ENCODE data around the gene SCAF8. TPM values are rescaled to one million over a fixed set of nuclear protein-coding genes. Genes with fewer than 3 reads are reported as not detected.
A peak's percentile ranks its signal among the peaks of the same experiment; 100 is the strongest.

SCAF8 gene, protein sequence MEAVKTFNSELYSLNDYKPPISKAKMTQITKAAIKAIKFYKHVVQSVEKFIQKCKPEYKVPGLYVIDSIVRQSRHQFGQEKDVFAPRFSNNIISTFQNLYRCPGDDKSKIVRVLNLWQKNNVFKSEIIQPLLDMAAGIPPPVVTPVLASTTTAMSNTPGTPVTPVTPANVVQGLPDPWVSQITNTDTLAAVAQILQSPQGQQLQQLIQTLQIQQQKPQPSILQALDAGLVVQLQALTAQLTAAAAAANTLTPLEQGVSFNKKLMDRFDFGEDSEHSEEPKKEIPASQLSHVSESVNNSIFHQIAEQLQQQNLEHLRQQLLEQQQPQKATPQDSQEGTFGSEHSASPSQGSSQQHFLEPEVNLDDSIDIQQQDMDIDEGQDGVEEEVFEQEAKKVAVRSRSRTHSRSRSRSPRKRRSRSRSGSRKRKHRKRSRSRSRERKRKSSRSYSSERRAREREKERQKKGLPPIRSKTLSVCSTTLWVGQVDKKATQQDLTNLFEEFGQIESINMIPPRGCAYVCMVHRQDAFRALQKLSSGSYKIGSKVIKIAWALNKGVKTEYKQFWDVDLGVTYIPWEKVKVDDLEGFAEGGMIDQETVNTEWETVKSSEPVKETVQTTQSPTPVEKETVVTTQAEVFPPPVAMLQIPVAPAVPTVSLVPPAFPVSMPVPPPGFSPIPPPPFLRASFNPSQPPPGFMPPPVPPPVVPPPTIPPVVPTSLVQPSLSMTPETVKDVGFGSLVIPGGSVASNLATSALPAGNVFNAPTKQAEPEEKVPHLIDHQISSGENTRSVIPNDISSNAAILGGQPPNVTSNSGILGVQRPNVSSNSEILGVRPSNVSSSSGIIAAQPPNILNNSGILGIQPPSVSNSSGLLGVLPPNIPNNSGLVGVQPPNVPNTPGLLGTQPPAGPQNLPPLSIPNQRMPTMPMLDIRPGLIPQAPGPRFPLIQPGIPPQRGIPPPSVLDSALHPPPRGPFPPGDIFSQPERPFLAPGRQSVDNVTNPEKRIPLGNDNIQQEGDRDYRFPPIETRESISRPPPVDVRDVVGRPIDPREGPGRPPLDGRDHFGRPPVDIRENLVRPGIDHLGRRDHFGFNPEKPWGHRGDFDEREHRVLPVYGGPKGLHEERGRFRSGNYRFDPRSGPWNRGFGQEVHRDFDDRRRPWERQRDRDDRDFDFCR (N-terminal part only)
- 10 to 100 TPM; 35.7 to 36.6 TPM for total RNA-seq

DNA sequence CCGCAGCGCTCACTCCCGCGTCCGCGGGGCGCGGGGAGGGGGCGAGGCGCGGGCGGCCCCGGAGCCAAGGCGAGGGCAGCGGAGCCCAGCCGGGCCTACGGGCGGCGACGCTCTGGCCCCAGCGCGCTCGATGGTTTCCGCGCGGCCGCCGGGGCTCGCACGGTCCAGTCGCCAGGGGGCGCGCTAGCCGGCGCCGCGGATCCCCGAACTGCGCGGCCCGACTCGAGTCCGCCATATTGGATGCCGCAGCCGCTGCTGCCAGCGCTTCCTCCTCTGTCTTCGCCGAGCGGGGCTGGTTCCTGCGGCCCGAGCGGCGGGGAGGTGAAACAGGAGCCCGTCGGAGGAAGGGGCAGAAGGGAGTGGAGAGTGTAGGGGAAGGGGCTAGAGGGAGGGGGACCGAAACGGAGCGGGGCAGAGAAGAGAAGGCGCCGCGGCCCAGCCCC, at the start of gene SCAF8:
SCAF8 (plus strand) TSS at position 234 of the 443 bp plus-strand sequence. CDS start 485 bp downstream, outside the sequence.
- no peaks in the 10 kb centered on the region for H3K27me3 Mint-ChIP-seq (ENCODE audit: low read depth)
- peak within 1 kb of the TSS; percentile 97 for H3K27ac Mint-ChIP-seq
- no peaks in the 10 kb centered on the region for H3K9me3 Mint-ChIP-seq (ENCODE audit: insufficient read depth)
- H3K4me1 Mint-ChIP-seq (ENCODE audit: low read depth), result peaks cover 40% of the 10 kb centered on the region
- peak; percentile 84 for DNase-seq
- POLR2A ChIA-PET, result interaction anchor here (0.6 kb wide), 1 partner anchor 1981 kb away, joined by 3 read pairs; no protein-coding TSS in a partner anchor
- H3K36me3 Mint-ChIP-seq (ENCODE audit: low read depth), result peaks cover 9% of the 10 kb centered on the region
- H3K4me3 Mint-ChIP-seq, result peak within 1 kb of the TSS; percentile 86
- CTCF ChIA-PET, result no interaction called here
- ATAC-seq, result peak; percentile 79

GRCh38 chr6:154683756-154684523, 49.3 kb upstream of the SCAF8 start:
- Mint-ChIP-seq H3K4me3 (peak overlapping the region; percentile 3), H3K36me3 (ENCODE audit: low read depth) (no peaks in the 10 kb centered on the region), H3K27me3 (ENCODE audit: low read depth) (no peaks in the 10 kb centered on the region), H3K4me1 (ENCODE audit: low read depth) (peaks cover 10% of the 10 kb centered on the region), H3K9me3 (ENCODE audit: insufficient read depth) (no peaks in the 10 kb centered on the region), H3K27ac (peak overlapping the region; percentile 73)
- ATAC-seq (peak; percentile 67), DNase-seq (no peak)
- ChIA-PET CTCF (interaction anchor here (0.7 to 3.1 kb wide), 5 partner anchors 9 to 244 kb away, joined by 3 to 28 read pairs (median 3); no protein-coding TSS in a partner anchor), POLR2A (interaction anchor here (0.6 to 1.7 kb wide), 3 partner anchors 10 to 50 kb away, joined by 3 to 5 read pairs (median 3); no protein-coding TSS in a partner anchor)

DNA sequence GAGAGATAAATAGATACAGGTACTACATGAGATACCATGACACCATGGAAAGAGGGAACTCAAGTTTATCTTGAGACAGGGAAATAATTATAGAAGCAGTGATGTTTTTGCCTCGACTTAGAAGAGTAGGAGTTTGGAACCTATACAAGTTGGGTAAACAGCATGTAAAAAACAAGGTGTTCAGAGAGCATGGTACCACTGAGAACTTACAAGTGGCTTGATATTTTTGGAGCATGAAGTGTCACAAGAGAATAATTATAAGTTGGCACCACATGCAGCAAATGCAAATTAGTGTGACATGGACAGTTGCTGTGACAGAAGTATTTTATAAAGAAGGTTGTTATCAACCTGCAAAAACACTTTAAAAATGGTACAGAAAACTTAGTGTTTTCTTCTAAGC, 47.1 kb upstream of the SCAF8 start:
- ChIA-PET CTCF (interaction anchor here (0.6 kb wide), 1 partner anchor 406 kb away, joined by 3 read pairs; no protein-coding TSS in a partner anchor), POLR2A (no interaction called here)
- Mint-ChIP-seq H3K9me3 (ENCODE audit: insufficient read depth) (no peaks in the 10 kb centered on the region), H3K27me3 (ENCODE audit: low read depth) (no peaks in the 10 kb centered on the region), H3K4me3 (no peak overlapping the region), H3K36me3 (ENCODE audit: low read depth) (no peaks in the 10 kb centered on the region), H3K27ac (no peak overlapping the region), H3K4me1 (ENCODE audit: low read depth) (peaks cover 10% of the 10 kb centered on the region)
- DNase-seq (no peak), ATAC-seq (no peak)

- Mint-ChIP-seq H3K27ac (no peak overlapping the region), H3K4me1 (ENCODE audit: low read depth) (no peaks in the 10 kb centered on the region), H3K36me3 (ENCODE audit: low read depth) (no peaks in the 10 kb centered on the region), H3K27me3 (ENCODE audit: low read depth) (no peaks in the 10 kb centered on the region), H3K4me3 (no peak overlapping the region), H3K9me3 (ENCODE audit: insufficient read depth) (no peaks in the 10 kb centered on the region)
- ChIA-PET CTCF (interaction anchor here (0.6 to 2.6 kb wide), 6 partner anchors 9 to 426 kb away, joined by 3 to 10 read pairs (median 4); no protein-coding TSS in a partner anchor), POLR2A (interaction anchor here (0.6 kb wide), 1 partner anchor 75 kb away, joined by 4 read pairs; no protein-coding TSS in a partner anchor)
- no peak for ATAC-seq
- DNase-seq, result no peak
Measured at GRCh38 chr6:154689493-154690255, 43.5 kb upstream of the SCAF8 start.

DNA sequence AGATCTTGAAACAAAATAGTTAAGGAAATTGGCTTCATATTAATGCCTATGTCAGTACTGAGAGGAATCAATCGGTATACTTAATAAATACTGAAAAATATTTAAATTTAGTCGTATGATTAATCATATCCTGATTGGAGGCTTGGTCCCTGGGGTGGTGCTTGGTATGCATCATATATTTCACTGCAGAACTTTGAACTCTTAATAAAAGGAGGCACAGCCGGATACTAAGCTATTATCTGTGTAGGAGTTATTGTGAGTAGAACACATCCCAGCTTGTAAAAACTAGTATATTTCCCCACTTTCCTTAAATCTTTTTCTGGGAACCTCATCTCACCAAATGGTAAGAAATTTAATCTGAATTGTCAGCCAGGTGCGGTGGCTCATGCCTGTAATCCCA, 42.4 kb upstream of the SCAF8 start:
- DNase-seq (no peak), ATAC-seq (no peak)
- POLR2A ChIA-PET, result no interaction called here
- Mint-ChIP-seq H3K27ac (no peak overlapping the region), H3K36me3 (ENCODE audit: low read depth) (no peaks in the 10 kb centered on the region), H3K9me3 (ENCODE audit: insufficient read depth) (no peaks in the 10 kb centered on the region), H3K4me1 (ENCODE audit: low read depth) (no peaks in the 10 kb centered on the region), H3K27me3 (ENCODE audit: low read depth) (no peaks in the 10 kb centered on the region), H3K4me3 (no peak overlapping the region)
- CTCF ChIA-PET, result interaction anchor here (0.9 to 2.6 kb wide), 2 partner anchors 15 kb away, joined by 3 to 10 read pairs; no protein-coding TSS in a partner anchor

GRCh38 chr6:154696661-154697060, 36.6 kb upstream of the SCAF8 start:
- ChIA-PET CTCF (interaction anchor here (0.9 kb wide), 1 partner anchor 21 kb away, joined by 3 read pairs; no protein-coding TSS in a partner anchor), POLR2A (no interaction called here)
- no peak overlapping the region for H3K27ac Mint-ChIP-seq
- ATAC-seq (no peak), DNase-seq (no peak)
- H3K27me3 Mint-ChIP-seq (ENCODE audit: low read depth), result peaks cover 4% of the 10 kb centered on the region
- H3K4me3 Mint-ChIP-seq, result no peak overlapping the region
- H3K9me3 Mint-ChIP-seq (ENCODE audit: insufficient read depth), result no peaks in the 10 kb centered on the region
- no peaks in the 10 kb centered on the region for H3K36me3 Mint-ChIP-seq (ENCODE audit: low read depth)
- H3K4me1 Mint-ChIP-seq (ENCODE audit: low read depth), result no peaks in the 10 kb centered on the region

DNA sequence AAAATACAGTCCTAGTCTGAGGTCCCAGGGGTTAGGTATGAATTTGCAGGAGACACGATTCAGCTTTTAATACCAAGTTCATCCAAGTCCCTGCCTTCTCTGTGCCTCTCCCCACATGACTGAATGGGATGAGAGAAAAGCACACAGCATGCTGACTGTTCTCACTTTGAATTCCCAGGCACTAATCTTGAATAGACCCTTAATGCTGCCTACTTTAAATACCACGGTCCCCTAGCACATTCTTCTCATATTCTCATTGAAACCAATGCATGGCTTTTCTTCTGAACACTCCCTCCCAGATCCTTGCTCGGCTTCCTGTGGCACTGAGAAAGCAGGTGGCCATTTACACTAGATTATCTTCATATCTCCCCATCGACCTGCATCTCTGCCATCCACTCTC, 30.1 kb upstream of the SCAF8 start:
- ChIA-PET CTCF (interaction anchor here (2.9 kb wide), 1 partner anchor 28 kb away, joined by 10 read pairs; no protein-coding TSS in a partner anchor), POLR2A (no interaction called here)
- no peaks in the 10 kb centered on the region for H3K4me1 Mint-ChIP-seq (ENCODE audit: low read depth)
- no peak for ATAC-seq
- H3K9me3 Mint-ChIP-seq (ENCODE audit: insufficient read depth), result no peaks in the 10 kb centered on the region
- H3K27ac Mint-ChIP-seq, result no peak overlapping the region
- no peak overlapping the region for H3K4me3 Mint-ChIP-seq
- no peaks in the 10 kb centered on the region for H3K36me3 Mint-ChIP-seq (ENCODE audit: low read depth)
- no peak for DNase-seq
- peaks cover 9% of the 10 kb centered on the region for H3K27me3 Mint-ChIP-seq (ENCODE audit: low read depth)

- CTCF ChIA-PET, result interaction anchor here (1.2 kb wide), 1 partner anchor 14 kb away, joined by 3 read pairs; no protein-coding TSS in a partner anchor
- Mint-ChIP-seq H3K27me3 (ENCODE audit: low read depth) (peaks cover 14% of the 10 kb centered on the region), H3K27ac (no peak overlapping the region), H3K9me3 (ENCODE audit: insufficient read depth) (no peaks in the 10 kb centered on the region), H3K4me1 (ENCODE audit: low read depth) (no peaks in the 10 kb centered on the region), H3K4me3 (no peak overlapping the region), H3K36me3 (ENCODE audit: low read depth) (no peaks in the 10 kb centered on the region)
- POLR2A ChIA-PET, result no interaction called here
- no peak for DNase-seq
- ATAC-seq, result no peak
Measured at GRCh38 chr6:154705471-154706113, 27.6 kb upstream of the SCAF8 start.

GRCh38 chr6:154706389-154706788, 26.8 kb upstream of the SCAF8 start:
- Mint-ChIP-seq H3K9me3 (ENCODE audit: insufficient read depth) (no peaks in the 10 kb centered on the region), H3K27ac (no peak overlapping the region), H3K27me3 (ENCODE audit: low read depth) (peaks cover 9% of the 10 kb centered on the region), H3K4me1 (ENCODE audit: low read depth) (no peaks in the 10 kb centered on the region), H3K4me3 (no peak overlapping the region), H3K36me3 (ENCODE audit: low read depth) (no peaks in the 10 kb centered on the region)
- POLR2A ChIA-PET, result no interaction called here
- CTCF ChIA-PET, result interaction anchor here (1.2 kb wide), 1 partner anchor 15 kb away, joined by 3 read pairs; no protein-coding TSS in a partner anchor
- DNase-seq (no peak), ATAC-seq (no peak)

DNA sequence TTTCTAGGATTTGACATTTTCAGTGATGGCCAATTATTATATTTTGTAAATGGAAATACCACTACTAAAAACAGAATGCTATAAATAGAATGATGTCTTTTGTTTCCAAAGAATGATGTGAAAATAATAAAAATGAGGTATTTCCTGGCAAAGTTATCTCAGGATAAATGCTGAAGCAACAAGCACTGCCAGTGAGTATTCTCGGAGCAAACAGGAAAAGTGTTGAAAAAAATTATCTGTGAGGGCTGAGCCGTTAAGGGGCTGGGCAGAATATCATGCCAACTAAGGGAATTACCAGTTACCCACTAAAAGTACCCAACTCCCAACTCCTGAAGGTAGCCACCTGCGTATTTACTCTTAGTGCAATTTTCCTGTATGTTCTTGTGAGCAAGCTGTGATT, 23.6 kb upstream of the SCAF8 start:
- Mint-ChIP-seq H3K27me3 (ENCODE audit: low read depth) (peaks cover 13% of the 10 kb centered on the region), H3K4me3 (no peak overlapping the region), H3K27ac (no peak overlapping the region), H3K9me3 (ENCODE audit: insufficient read depth) (no peaks in the 10 kb centered on the region), H3K36me3 (ENCODE audit: low read depth) (no peaks in the 10 kb centered on the region), H3K4me1 (ENCODE audit: low read depth) (no peaks in the 10 kb centered on the region)
- POLR2A ChIA-PET, result no interaction called here
- DNase-seq (no peak), ATAC-seq (no peak)
- CTCF ChIA-PET, result no interaction called here

Data from activated CD8-positive, alpha-beta T cell treated with anti-CD3 and anti-CD28 coated beads, Interleukin-2, amount 10 ng/mL, durations not matched to agents 7 days and 5 days (primary cell).